NB4 (cell line): ENCODE data around the gene RFC3.

ENCODE experiments used
- POLR2A ChIP-seq: IDR thresholded peaks from 2 replicates; pipeline ENCODE4 v1.6.1; 2011; ENCODE audit warnings: mild to moderate bottlenecking; ENCODE audit not compliant: insufficient read length; ENCODE audit errors: extremely low read depth
- TF ChIP-seq, protein P1 (sequence below): IDR thresholded peaks from one replicate; pipeline ENCODE4 v1.5.1; 2012; ENCODE audit warnings: low read depth, low read length
- TF ChIP-seq, protein P2 (sequence below): IDR thresholded peaks from 2 replicates; pipeline ENCODE4 v1.6.1; 2011; ENCODE audit warnings: low read depth, low read length

DNA sequence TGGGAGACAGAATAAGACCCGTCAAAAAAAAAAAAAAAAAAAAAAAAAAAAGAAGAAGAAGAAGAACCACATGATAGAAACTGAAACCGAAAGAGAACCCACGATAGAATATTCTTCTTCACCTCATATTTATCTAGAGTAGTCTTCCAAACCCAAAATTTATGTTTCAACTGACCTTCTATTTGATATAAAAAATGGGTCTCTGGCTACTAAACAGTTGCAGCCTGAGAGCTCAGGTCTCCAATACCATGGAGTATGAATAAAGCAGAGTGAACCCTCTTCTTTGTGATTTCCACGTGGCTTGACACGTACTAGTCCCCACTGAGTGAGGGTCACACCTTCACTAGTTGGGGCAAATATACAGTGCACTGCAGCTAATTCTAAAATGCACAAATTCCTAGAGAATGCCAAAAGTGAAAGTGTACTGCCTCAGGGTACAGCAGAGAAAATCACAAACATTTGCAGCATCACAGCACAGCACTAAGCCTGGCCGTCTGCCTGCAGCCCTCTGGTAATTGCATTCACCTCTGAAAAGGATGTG, 30.8 kb upstream of the RFC3 start:
- TF ChIP-seq POLR2A = no peak
- TF ChIP-seq, protein P1, sequence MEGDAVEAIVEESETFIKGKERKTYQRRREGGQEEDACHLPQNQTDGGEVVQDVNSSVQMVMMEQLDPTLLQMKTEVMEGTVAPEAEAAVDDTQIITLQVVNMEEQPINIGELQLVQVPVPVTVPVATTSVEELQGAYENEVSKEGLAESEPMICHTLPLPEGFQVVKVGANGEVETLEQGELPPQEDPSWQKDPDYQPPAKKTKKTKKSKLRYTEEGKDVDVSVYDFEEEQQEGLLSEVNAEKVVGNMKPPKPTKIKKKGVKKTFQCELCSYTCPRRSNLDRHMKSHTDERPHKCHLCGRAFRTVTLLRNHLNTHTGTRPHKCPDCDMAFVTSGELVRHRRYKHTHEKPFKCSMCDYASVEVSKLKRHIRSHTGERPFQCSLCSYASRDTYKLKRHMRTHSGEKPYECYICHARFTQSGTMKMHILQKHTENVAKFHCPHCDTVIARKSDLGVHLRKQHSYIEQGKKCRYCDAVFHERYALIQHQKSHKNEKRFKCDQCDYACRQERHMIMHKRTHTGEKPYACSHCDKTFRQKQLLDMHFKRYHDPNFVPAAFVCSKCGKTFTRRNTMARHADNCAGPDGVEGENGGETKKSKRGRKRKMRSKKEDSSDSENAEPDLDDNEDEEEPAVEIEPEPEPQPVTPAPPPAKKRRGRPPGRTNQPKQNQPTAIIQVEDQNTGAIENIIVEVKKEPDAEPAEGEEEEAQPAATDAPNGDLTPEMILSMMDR = no peak
- TF ChIP-seq, protein P2, sequence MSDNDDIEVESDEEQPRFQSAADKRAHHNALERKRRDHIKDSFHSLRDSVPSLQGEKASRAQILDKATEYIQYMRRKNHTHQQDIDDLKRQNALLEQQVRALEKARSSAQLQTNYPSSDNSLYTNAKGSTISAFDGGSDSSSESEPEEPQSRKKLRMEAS = no peak
